Nephron progenitor cell (in vitro differentiated cells): ENCODE results near the gene CFAP68.

ENCODE experiments used
- DNase-seq: peaks from one replicate; pipeline ENCODE4 v3.0.0; 2021
- H3K27ac Mint-ChIP-seq: 2 replicates; pipeline ENCODE4 v1.8.0; 2021; ENCODE audit warnings: mild to moderate bottlenecking, moderate library complexity, mixed read lengths
- H3K27me3 Mint-ChIP-seq: 2 replicates; pipeline ENCODE4 v1.8.0; 2021; ENCODE audit warnings: mild to moderate bottlenecking, low read depth, mixed read lengths; ENCODE audit not compliant: poor library complexity
- H3K36me3 Mint-ChIP-seq: 2 replicates; pipeline ENCODE4 v1.8.0; 2021; ENCODE audit warnings: low read depth, mixed read lengths
- H3K4me1 Mint-ChIP-seq: 2 replicates; pipeline ENCODE4 v1.8.0; 2021; ENCODE audit warnings: mixed read lengths
- H3K4me3 Mint-ChIP-seq: 2 replicates; pipeline ENCODE4 v1.8.0; 2021; ENCODE audit warnings: mild to moderate bottlenecking, moderate library complexity, mixed read lengths
- H3K9me3 Mint-ChIP-seq: 2 replicates; pipeline ENCODE4 v1.8.0; 2021; ENCODE audit warnings: mild to moderate bottlenecking, moderate library complexity, mixed read lengths
- TF ChIP-seq, protein P1 (sequence below): fragments of 200-600 bp; sonication (generic); IDR thresholded peaks from 2 replicates; pipeline ENCODE4 v1.5.0; 2021; ENCODE audit warnings: antibody characterized with exemption

Gene CFAP68

DNA sequence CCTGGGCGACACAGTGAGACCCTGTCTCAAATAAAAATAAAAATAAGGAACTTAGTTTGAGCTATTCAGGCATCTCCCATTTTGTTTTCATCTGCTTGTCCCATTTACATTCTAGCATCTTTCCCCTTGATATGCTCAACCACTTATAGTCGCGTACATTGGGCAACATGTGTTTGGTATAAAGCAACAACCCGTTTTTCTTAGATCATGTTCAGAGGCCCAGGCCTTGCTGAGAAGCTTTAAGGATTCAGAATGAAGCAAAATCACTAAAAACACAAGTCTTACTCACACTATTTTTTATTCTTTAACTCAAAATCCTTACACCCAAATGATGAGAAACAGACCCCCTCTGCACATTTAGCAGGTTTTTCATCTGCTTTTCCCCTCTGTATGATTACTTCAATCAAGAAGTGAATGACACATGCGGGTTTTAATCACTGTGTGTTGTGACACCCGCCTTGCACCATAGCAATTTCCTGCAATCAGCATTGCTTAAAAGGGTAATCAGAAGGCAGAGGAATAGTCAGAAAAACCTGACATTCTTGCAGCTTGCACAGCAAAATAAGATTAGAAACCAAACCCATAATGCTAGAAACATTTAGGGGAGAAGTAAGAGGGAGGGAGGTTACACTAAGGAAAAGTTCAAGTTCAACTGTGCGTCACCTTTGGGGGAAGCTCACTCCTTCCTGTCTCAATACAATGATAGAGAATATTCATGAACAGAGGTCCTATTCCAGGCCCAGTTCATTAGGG is 33.9 kb upstream of the CFAP68 start:
- H3K4me1 Mint-ChIP-seq = peaks cover 6% of the 10 kb centered on the region
- no peak overlapping the region for H3K4me3 Mint-ChIP-seq
- DNase-seq = no peak
- H3K27me3 Mint-ChIP-seq = no peaks in the 10 kb centered on the region
- H3K36me3 Mint-ChIP-seq = peaks cover 25% of the 10 kb centered on the region
- no peak overlapping the region for H3K27ac Mint-ChIP-seq
- TF ChIP-seq, protein P1, sequence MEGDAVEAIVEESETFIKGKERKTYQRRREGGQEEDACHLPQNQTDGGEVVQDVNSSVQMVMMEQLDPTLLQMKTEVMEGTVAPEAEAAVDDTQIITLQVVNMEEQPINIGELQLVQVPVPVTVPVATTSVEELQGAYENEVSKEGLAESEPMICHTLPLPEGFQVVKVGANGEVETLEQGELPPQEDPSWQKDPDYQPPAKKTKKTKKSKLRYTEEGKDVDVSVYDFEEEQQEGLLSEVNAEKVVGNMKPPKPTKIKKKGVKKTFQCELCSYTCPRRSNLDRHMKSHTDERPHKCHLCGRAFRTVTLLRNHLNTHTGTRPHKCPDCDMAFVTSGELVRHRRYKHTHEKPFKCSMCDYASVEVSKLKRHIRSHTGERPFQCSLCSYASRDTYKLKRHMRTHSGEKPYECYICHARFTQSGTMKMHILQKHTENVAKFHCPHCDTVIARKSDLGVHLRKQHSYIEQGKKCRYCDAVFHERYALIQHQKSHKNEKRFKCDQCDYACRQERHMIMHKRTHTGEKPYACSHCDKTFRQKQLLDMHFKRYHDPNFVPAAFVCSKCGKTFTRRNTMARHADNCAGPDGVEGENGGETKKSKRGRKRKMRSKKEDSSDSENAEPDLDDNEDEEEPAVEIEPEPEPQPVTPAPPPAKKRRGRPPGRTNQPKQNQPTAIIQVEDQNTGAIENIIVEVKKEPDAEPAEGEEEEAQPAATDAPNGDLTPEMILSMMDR = no peak
- no peaks in the 10 kb centered on the region for H3K9me3 Mint-ChIP-seq

DNA sequence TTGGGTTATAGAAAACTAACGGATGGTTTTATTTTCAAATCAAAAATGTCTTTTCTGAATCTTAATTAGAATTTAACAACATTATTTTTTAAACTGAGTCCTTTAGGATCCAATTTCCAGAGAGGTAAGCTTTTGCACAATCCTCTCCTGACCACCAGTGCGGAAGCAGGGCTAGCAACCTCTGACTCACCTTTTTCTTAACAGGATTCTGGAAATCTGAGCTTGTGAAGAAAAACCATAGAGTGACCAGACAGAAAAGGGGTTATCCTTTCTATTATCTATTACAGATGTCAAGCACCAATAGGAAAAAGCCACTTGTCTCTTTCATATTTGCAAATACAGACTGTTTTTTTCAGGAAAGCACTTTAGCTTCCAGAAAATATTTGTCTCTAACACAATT is 33.3 kb upstream of the CFAP68 start:
- DNase-seq = no peak
- H3K4me3 Mint-ChIP-seq = no peak overlapping the region
- H3K4me1 Mint-ChIP-seq = peaks cover 5% of the 10 kb centered on the region
- no peaks in the 10 kb centered on the region for H3K9me3 Mint-ChIP-seq
- H3K36me3 Mint-ChIP-seq = peaks cover 28% of the 10 kb centered on the region
- TF ChIP-seq, protein P1 = no peak
- H3K27ac Mint-ChIP-seq = no peak overlapping the region
- H3K27me3 Mint-ChIP-seq = no peaks in the 10 kb centered on the region

DNA sequence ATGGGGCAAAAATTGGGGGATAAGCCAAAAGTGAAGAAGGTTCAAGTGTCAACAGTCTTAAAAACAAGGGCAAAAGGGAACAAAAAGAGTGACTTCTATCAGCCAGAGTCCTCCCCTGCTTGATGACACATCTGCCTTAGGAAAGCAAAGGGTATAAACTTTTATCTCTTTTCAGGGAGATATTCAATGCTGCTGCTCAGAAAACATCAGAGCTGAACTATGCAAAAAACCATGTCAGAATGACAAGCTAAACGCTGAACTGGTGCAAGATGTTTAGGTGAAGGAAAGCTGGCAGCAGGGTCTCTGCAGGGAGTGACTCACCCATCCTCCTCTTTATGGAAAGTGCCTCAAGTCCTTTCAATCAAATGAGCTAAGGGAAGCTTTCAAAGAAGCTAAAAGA is 32.7 kb upstream of the CFAP68 start:
- peak overlapping the region; percentile 26 for H3K27ac Mint-ChIP-seq
- no peaks in the 10 kb centered on the region for H3K9me3 Mint-ChIP-seq
- H3K36me3 Mint-ChIP-seq = peaks cover 32% of the 10 kb centered on the region
- no peak for DNase-seq
- TF ChIP-seq, protein P1 = no peak
- no peaks in the 10 kb centered on the region for H3K4me1 Mint-ChIP-seq
- H3K4me3 Mint-ChIP-seq = no peak overlapping the region
- H3K27me3 Mint-ChIP-seq = no peaks in the 10 kb centered on the region

- Mint-ChIP-seq H3K27ac (no peak overlapping the region), H3K27me3 (no peaks in the 10 kb centered on the region), H3K4me1 (no peaks in the 10 kb centered on the region), H3K9me3 (no peaks in the 10 kb centered on the region), H3K4me3 (no peak overlapping the region), H3K36me3 (peaks cover 45% of the 10 kb centered on the region)
- TF ChIP-seq, protein P1 = no peak
- no peak for DNase-seq
Observed at GRCh38 chr11:111849631-111850030, 29.7 kb upstream of the CFAP68 start.

GRCh38 chr11:111851067-111851466 is 28.3 kb upstream of the CFAP68 start:
- Mint-ChIP-seq H3K9me3 (no peaks in the 10 kb centered on the region), H3K36me3 (peaks cover 54% of the 10 kb centered on the region), H3K4me1 (no peaks in the 10 kb centered on the region), H3K27ac (no peak overlapping the region), H3K4me3 (no peak overlapping the region), H3K27me3 (no peaks in the 10 kb centered on the region)
- no peak for DNase-seq
- TF ChIP-seq, protein P1 = no peak

DNA sequence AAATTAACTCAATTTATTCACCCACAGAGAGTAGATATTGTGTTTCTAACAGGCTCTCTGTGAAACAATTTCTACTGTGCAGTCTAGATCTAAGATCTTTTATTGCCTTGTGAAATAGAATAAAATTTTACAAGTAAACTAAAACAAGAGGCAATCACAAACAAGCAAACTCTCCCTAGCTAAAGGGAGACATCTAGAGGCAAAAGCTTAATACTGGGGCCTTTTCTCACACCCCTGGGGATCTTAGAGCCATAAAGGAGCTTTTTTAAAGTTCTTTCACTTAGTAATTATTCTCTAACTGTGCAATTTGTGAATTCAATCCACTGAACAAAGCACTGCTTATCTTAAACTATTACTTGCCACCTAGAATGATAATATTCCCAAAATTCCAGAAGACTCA is 27.7 kb upstream of the CFAP68 start:
- peaks cover 54% of the 10 kb centered on the region for H3K36me3 Mint-ChIP-seq
- H3K27me3 Mint-ChIP-seq = no peaks in the 10 kb centered on the region
- no peaks in the 10 kb centered on the region for H3K4me1 Mint-ChIP-seq
- TF ChIP-seq, protein P1 = no peak
- H3K9me3 Mint-ChIP-seq = no peaks in the 10 kb centered on the region
- no peak overlapping the region for H3K27ac Mint-ChIP-seq
- no peak overlapping the region for H3K4me3 Mint-ChIP-seq
- no peak for DNase-seq
